KMS-11 (cell line): Measurements from ENCODE around the gene TWIST2.

Experiments used
- H2AFZ ChIP-seq: fragments of 200-600 bp; sonication (generic); 2 replicates; pipeline ENCODE4 v1.6.1; 2016; ENCODE audit warnings: antibody characterized with exemption, mixed run types, low read depth
- H3K27ac ChIP-seq: fragments of 200-600 bp; sonication (generic); 2 replicates; pipeline ENCODE4 v1.6.1; 2016; ENCODE audit warnings: mild to moderate bottlenecking, mixed run types
- H3K27me3 ChIP-seq: fragments of 200-600 bp; sonication (generic); 2 replicates; pipeline ENCODE4 v1.6.1; 2017; ENCODE audit warnings: mild to moderate bottlenecking, low read depth, mixed run types, moderate library complexity; ENCODE audit not compliant: insufficient read depth
- H3K36me3 ChIP-seq: fragments of 200-600 bp; sonication (generic); 2 replicates; pipeline ENCODE4 v1.6.1; 2017; ENCODE audit warnings: mild to moderate bottlenecking, mixed run types; ENCODE audit not compliant: insufficient read depth
- H3K4me1 ChIP-seq: fragments of 200-600 bp; sonication (generic); 2 replicates; pipeline ENCODE4 v1.6.1; 2016; ENCODE audit warnings: mild to moderate bottlenecking, low read depth, mixed run types; ENCODE audit not compliant: poor library complexity, severe bottlenecking
- H3K4me2 ChIP-seq: fragments of 200-600 bp; sonication (generic); 2 replicates; pipeline ENCODE4 v1.7.0; 2016; ENCODE audit warnings: mild to moderate bottlenecking, mixed run types
- H3K4me3 ChIP-seq: fragments of 200-600 bp; sonication (generic); IDR thresholded peaks from 2 replicates; pipeline ENCODE4 v1.6.1; 2017; ENCODE audit warnings: low read depth, low read length, mixed read lengths; ENCODE audit not compliant: insufficient read depth
- H3K79me2 ChIP-seq: fragments of 200-600 bp; sonication (generic); 2 replicates; pipeline ENCODE4 v1.6.1; 2016; ENCODE audit warnings: low read depth, mixed run types; ENCODE audit not compliant: insufficient read depth
- H3K9ac ChIP-seq: fragments of 200-600 bp; sonication (generic); 2 replicates; pipeline ENCODE4 v1.6.1; 2016; ENCODE audit warnings: mild to moderate bottlenecking, mixed run types
- H4K20me1 ChIP-seq: fragments of 200-600 bp; sonication (generic); 2 replicates; pipeline ENCODE4 v1.6.1; 2016; ENCODE audit warnings: mild to moderate bottlenecking, mixed run types; ENCODE audit not compliant: insufficient read depth
- TF ChIP-seq, protein P1 (sequence below): fragments of 200-600 bp; sonication (generic); conservative IDR thresholded peaks from 2 replicates; pipeline ENCODE4 v1.6.1; 2017; ENCODE audit warnings: low read depth, mild to moderate bottlenecking, antibody characterized with exemption, low read length, moderate library complexity, mixed read lengths

TWIST2 gene

DNA sequence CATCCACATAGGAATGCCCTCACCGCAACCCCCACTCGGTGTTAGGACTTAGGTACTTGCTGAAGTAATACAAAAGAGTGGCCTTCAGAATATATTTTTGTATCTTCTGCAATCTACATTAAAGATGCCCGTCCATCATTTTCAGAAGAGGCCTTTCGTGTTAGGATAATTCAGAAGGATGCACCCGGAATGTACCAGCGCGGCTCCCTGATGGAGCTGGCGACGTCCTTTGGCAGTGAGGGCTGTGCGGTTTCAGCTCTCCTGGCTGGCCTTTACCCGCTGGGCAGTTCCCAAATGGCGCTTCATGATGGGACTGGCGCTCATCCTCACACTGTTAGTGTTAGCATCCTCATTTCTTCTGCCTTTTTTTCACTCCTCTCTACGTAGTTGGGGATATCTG is 15.3 kb downstream of the TWIST2 start:
- no peak overlapping the region for H3K27ac ChIP-seq
- no peaks in the 10 kb centered on the region for H3K79me2 ChIP-seq
- no peak overlapping the region for H3K4me3 ChIP-seq
- no peak overlapping the region for H3K4me2 ChIP-seq
- H3K27me3 ChIP-seq = peaks cover 38% of the 10 kb centered on the region
- H3K4me1 ChIP-seq = no peaks in the 10 kb centered on the region
- TF ChIP-seq, protein P1, sequence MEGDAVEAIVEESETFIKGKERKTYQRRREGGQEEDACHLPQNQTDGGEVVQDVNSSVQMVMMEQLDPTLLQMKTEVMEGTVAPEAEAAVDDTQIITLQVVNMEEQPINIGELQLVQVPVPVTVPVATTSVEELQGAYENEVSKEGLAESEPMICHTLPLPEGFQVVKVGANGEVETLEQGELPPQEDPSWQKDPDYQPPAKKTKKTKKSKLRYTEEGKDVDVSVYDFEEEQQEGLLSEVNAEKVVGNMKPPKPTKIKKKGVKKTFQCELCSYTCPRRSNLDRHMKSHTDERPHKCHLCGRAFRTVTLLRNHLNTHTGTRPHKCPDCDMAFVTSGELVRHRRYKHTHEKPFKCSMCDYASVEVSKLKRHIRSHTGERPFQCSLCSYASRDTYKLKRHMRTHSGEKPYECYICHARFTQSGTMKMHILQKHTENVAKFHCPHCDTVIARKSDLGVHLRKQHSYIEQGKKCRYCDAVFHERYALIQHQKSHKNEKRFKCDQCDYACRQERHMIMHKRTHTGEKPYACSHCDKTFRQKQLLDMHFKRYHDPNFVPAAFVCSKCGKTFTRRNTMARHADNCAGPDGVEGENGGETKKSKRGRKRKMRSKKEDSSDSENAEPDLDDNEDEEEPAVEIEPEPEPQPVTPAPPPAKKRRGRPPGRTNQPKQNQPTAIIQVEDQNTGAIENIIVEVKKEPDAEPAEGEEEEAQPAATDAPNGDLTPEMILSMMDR = no peak
- H2AFZ ChIP-seq = no peak overlapping the region
- H4K20me1 ChIP-seq = no peaks in the 10 kb centered on the region
- H3K36me3 ChIP-seq = no peaks in the 10 kb centered on the region
- no peak overlapping the region for H3K9ac ChIP-seq

DNA sequence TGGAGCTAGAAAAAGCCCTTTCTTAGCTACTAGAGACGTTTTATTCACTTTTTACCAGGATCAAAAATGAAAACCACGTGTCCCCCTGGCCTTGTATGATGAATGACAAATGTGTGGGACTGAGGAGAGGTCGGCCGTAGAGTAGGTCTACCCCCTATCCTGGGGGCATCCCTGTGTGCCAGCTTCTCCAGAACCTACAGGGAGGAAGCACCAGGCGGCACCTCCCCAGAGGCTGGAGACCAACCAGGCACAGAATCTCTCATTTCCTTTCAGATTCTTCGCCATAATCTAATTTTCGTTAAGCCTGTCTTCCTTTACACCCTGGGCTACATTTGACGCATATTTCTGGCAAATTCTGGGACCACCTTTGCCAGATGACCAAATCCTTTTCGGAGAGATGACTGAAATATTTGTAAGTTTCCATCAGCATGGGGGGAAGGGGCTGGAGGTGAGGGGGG is 15.9 kb downstream of the TWIST2 start:
- H3K27me3 ChIP-seq = peaks cover 35% of the 10 kb centered on the region
- no peaks in the 10 kb centered on the region for H4K20me1 ChIP-seq
- TF ChIP-seq, protein P1 = no peak
- no peak overlapping the region for H3K27ac ChIP-seq
- no peak overlapping the region for H3K9ac ChIP-seq
- no peaks in the 10 kb centered on the region for H3K79me2 ChIP-seq
- H3K4me2 ChIP-seq = no peak overlapping the region
- H3K4me1 ChIP-seq = no peaks in the 10 kb centered on the region
- no peak overlapping the region for H3K4me3 ChIP-seq
- no peak overlapping the region for H2AFZ ChIP-seq
- H3K36me3 ChIP-seq = no peaks in the 10 kb centered on the region

DNA sequence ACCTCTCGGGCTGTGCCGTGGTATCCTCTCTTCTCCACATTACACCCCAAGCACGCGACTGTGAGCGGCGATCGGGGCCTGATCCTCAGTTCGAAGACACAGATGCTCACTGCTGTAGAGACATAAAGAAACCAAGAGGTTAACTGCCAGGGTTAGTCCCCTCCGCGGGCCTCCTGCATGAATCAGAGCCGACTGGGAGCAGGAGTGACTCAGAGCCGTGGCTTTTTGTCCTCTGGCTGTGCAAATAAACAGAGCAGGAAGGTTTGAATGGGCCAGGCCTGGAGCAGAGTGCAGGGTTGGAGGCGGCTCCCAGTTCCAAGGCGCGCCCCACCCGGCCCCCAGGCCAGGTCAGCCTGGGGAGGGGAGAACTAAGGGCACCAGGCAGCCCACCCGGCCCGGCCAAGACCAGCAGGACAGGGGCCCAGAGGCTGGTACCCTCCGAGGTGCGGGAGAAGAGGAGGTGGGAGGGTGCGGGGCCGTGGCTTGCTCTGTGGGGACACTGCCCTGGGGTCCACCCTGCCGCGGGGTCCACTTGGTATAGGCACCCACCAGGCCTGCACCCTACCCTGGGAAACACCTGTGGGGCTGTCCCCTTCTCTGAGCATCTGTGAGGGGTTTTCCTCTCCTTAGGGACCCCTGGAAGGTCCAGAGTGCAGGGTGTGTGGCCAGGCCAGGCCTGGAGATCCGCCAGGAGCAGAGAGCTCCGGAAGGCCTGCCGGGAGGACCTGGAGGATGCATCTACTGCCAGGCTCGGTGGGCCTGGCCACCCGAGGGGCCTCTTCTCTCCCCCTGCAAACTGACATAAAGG is 16.5 kb downstream of the TWIST2 start:
- no peak overlapping the region for H3K27ac ChIP-seq
- no peak overlapping the region for H2AFZ ChIP-seq
- no peak overlapping the region for H3K9ac ChIP-seq
- TF ChIP-seq, protein P1 = no peak
- no peaks in the 10 kb centered on the region for H3K4me1 ChIP-seq
- no peak overlapping the region for H3K4me3 ChIP-seq
- no peaks in the 10 kb centered on the region for H3K79me2 ChIP-seq
- no peaks in the 10 kb centered on the region for H4K20me1 ChIP-seq
- H3K4me2 ChIP-seq = no peak overlapping the region
- H3K27me3 ChIP-seq = peaks cover 29% of the 10 kb centered on the region
- H3K36me3 ChIP-seq = no peaks in the 10 kb centered on the region

DNA sequence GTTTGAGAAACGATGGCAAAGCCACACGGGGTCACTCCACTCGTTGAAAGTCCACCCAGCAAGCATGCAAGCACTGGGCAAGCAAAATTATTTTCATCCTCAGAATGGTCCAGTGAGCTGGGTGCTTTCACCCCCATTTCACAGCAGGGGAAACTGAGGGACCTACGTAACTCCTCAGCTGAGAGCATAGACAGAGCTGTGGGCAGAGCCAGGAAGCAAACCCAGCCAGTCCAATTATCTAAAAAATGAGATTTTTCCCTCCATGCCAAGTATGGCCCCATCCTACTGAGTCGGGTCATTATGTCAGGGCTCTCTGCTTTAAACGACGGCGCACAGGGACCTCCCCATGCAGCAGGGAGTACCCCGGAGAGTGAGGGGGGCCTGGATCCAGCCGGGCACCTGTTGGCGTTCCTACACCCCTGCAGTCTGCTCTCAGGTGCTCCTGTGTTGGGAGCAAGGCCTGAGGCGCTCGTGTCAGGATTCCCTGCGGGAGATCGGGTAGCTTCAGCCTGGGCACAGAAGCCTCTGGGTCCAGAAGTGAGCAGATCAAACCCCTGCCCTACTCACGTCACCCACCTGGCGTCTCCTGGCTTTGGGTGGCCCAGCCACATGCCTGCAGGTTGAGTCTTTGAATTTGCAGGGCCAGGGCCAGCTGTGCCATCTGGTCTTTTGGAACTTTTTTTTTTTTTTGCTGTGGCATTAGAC is 17.3 kb downstream of the TWIST2 start:
- no peaks in the 10 kb centered on the region for H3K36me3 ChIP-seq
- no peak overlapping the region for H2AFZ ChIP-seq
- H3K27ac ChIP-seq = no peak overlapping the region
- H3K79me2 ChIP-seq = no peaks in the 10 kb centered on the region
- no peaks in the 10 kb centered on the region for H4K20me1 ChIP-seq
- H3K4me2 ChIP-seq = no peak overlapping the region
- H3K9ac ChIP-seq = no peak overlapping the region
- TF ChIP-seq, protein P1 = no peak
- H3K4me1 ChIP-seq = no peaks in the 10 kb centered on the region
- H3K27me3 ChIP-seq = peaks cover 26% of the 10 kb centered on the region
- no peak overlapping the region for H3K4me3 ChIP-seq
